Panc1 (cell line): ENCODE measurements around the gene MYADM.

Experiments used
- POLR2AphosphoS5 ChIP-seq: IDR thresholded peaks from 2 replicates; pipeline ENCODE4 v1.6.1; 2012; ENCODE audit warnings: mild to moderate bottlenecking, low read depth, low read length, moderate library complexity
- REST ChIP-seq, 2 experiments: IDR thresholded peaks; 2 replicates each; pipeline ENCODE4 v1.6.1; 2011 to 2012; ENCODE audit warnings: low read depth in 2 of 2, control low read depth in 1 of 2, low read length in 1 of 2, mild to moderate bottlenecking in 1 of 2, moderate library complexity in 1 of 2; ENCODE audit not compliant: insufficient read depth in 1 of 2
- SIN3A ChIP-seq: IDR thresholded peaks from 2 replicates; pipeline ENCODE4 v1.6.1; 2012; ENCODE audit warnings: low read depth, mild to moderate bottlenecking, low read length, moderate library complexity, borderline replicate concordance; ENCODE audit not compliant: insufficient read depth
- TCF7L2 ChIP-seq: IDR thresholded peaks from 2 replicates; pipeline ENCODE4 v1.6.1; 2011; ENCODE audit warnings: mild to moderate bottlenecking, low read depth, low read length, inconsistent platforms
- TF ChIP-seq, protein P1 (sequence below): fragments of 450-650 bp; IDR thresholded peaks from 2 replicates; pipeline ENCODE4 v1.5.1; 2017; ENCODE audit warnings: mild to moderate bottlenecking

- TF ChIP-seq, protein P1, sequence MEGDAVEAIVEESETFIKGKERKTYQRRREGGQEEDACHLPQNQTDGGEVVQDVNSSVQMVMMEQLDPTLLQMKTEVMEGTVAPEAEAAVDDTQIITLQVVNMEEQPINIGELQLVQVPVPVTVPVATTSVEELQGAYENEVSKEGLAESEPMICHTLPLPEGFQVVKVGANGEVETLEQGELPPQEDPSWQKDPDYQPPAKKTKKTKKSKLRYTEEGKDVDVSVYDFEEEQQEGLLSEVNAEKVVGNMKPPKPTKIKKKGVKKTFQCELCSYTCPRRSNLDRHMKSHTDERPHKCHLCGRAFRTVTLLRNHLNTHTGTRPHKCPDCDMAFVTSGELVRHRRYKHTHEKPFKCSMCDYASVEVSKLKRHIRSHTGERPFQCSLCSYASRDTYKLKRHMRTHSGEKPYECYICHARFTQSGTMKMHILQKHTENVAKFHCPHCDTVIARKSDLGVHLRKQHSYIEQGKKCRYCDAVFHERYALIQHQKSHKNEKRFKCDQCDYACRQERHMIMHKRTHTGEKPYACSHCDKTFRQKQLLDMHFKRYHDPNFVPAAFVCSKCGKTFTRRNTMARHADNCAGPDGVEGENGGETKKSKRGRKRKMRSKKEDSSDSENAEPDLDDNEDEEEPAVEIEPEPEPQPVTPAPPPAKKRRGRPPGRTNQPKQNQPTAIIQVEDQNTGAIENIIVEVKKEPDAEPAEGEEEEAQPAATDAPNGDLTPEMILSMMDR = no peak
- TF ChIP-seq REST (IDR thresholded peaks at IDR 0.05; ENCODE audit: insufficient read depth in 1 of 2, low read depth in 2 of 2, low read length in 1 of 2) (no peak), POLR2AphosphoS5 (peak; percentile 21; the same call in 1 of the 2 replicates), SIN3A (peak; percentile 58; the same call in 1 of the 2 replicates), TCF7L2 (peak; percentile 88)
Observed at GRCh38 chr19:53877361-53877766, 9.7 kb downstream of the MYADM start.
